Peyer's patch (tissue), 4 donors: ENCODE results near the gene FHOD3. TPM values are rescaled to one million over a fixed set of nuclear protein-coding genes. Genes with fewer than 3 reads are reported as not detected.

Experiments used
- DNase-seq, 3 donors: peaks; one replicate each; pipeline ENCODE4 v3.0.0-alpha.2; 2017 to 2019
- H3K27ac ChIP-seq, 4 donors: fragments of 200-600 bp; sonication (generic); one replicate each; pipeline ENCODE4 v1.5.1; 2016 to 2019
- H3K27me3 ChIP-seq, 2 donors: fragments of 200-600 bp; sonication (generic); one replicate each; pipeline ENCODE4 v1.5.1; 2019
- H3K36me3 ChIP-seq, 3 donors: fragments of 200-600 bp; sonication (generic); one replicate each; pipeline ENCODE4 v1.5.1; 2016 to 2019
- H3K4me1 ChIP-seq, 4 donors: fragments of 200-600 bp; sonication (generic); one replicate each; pipeline ENCODE4 v1.5.1; 2016 to 2019
- H3K4me3 ChIP-seq, 4 donors: fragments of 200-600 bp; sonication (generic); 1 replicate in 3 of 4; 2 replicates in 1 of 4; pipeline ENCODE4 v1.5.1; 2016 to 2019; ENCODE audit warnings: mild to moderate bottlenecking in 1 of 4
- H3K9me3 ChIP-seq, 4 donors: fragments of 200-600 bp; sonication (generic); one replicate each; pipeline ENCODE4 v1.5.1; 2016 to 2019; ENCODE audit warnings: mild to moderate bottlenecking in 1 of 4
- CTCF ChIP-seq, 6 experiments: fragments of 450-650 bp in 4 of 6; fragments of 200-600 bp in 2 of 6; sonication (generic) in 1 of 6; IDR thresholded peaks; one replicate each; pipeline ENCODE4 v1.5.1; 2017 to 2019; ENCODE audit warnings: antibody characterized with exemption in 6 of 6, mild to moderate bottlenecking in 3 of 6, moderate library complexity in 1 of 6
- POLR2A ChIP-seq, 2 donors: fragments of 450-650 bp; IDR thresholded peaks; one replicate each; pipeline ENCODE4 v1.5.1; 2017; ENCODE audit warnings: antibody characterized with exemption in 2 of 2, mild to moderate bottlenecking in 2 of 2, moderate library complexity in 2 of 2
- total RNA-seq, 4 donors: library from RNA; depleted of rRNA; stranded (reverse); fragments of >200 nt; gene quantifications; one replicate each; pipeline ENCODE4 v1.1.0, GENCODE V29; 2016

FHOD3 gene
- total RNA-seq, 4 donors from 2014 or later = 0.53 to 10.7 (median 4.6) TPM

GRCh38 chr18:36388310-36388709, 90.8 kb downstream of the FHOD3 start:
- no peaks in the 10 kb centered on the region for H3K9me3 ChIP-seq
- no peak for DNase-seq
- H3K4me3 ChIP-seq = no peak overlapping the region
- H3K27me3 ChIP-seq = no peaks in the 10 kb centered on the region
- no peaks in the 10 kb centered on the region for H3K36me3 ChIP-seq
- TF ChIP-seq POLR2A (IDR thresholded peaks at IDR 0.05) = no peak
- no peak for TF ChIP-seq CTCF (IDR thresholded peaks at IDR 0.05)
- no peaks in the 10 kb centered on the region for H3K4me1 ChIP-seq
- H3K27ac ChIP-seq = no peak overlapping the region

DNA sequence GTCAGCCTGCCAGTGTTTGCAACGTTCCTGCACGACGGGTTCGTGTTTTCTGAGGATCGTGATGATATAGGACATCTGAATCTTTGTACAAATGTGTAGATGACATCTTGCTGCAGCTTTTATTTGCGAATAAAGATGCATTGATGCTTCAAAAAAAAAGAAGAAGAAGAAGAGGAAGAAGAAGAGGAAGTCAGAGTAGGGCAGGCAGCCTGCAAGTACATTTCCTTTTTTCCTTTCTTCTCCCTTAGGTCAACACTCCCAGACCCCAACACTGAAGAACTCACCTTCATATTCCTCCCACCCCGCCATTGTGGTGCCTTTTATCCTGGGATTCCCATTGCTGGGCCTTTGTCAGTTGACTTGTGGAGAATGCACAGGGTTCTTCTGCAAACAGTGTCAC, 91.5 kb downstream of the FHOD3 start:
- no peak for TF ChIP-seq POLR2A (IDR thresholded peaks at IDR 0.05)
- TF ChIP-seq CTCF (IDR thresholded peaks at IDR 0.05) = no peak
- no peaks in the 10 kb centered on the region for H3K27me3 ChIP-seq
- DNase-seq = no peak
- H3K36me3 ChIP-seq = no peaks in the 10 kb centered on the region
- no peak overlapping the region for H3K27ac ChIP-seq
- no peak overlapping the region for H3K4me3 ChIP-seq
- no peaks in the 10 kb centered on the region for H3K9me3 ChIP-seq
- no peaks in the 10 kb centered on the region for H3K4me1 ChIP-seq

GRCh38 chr18:36389811-36390581, 92.5 kb downstream of the FHOD3 start:
- Histone ChIP-seq H3K4me3 (no peak overlapping the region), H3K27me3 (no peaks in the 10 kb centered on the region), H3K27ac (no peak overlapping the region), H3K36me3 (no peaks in the 10 kb centered on the region), H3K4me1 (no peaks in the 10 kb centered on the region), H3K9me3 (no peaks in the 10 kb centered on the region)
- TF ChIP-seq POLR2A (IDR thresholded peaks at IDR 0.05) = no peak
- TF ChIP-seq CTCF (IDR thresholded peaks at IDR 0.05) = no peak
- DNase-seq = no peak

- no peak overlapping the region for H3K27ac ChIP-seq
These were observed 94.1 kb downstream of the FHOD3 start for GRCh38 chr18:36391426-36392145.

More at GRCh38 chr18:36391426-36392145, 94.1 kb downstream of the FHOD3 start:
- H3K27me3 ChIP-seq = no peaks in the 10 kb centered on the region
- H3K4me3 ChIP-seq = no peak overlapping the region
- peaks cover 0 to 7% (median 0%) of the 10 kb centered on the region in 4 donors for H3K9me3 ChIP-seq
- TF ChIP-seq CTCF (IDR thresholded peaks at IDR 0.05) (no peak), POLR2A (IDR thresholded peaks at IDR 0.05) (no peak)
- H3K36me3 ChIP-seq = no peaks in the 10 kb centered on the region
- H3K4me1 ChIP-seq = no peaks in the 10 kb centered on the region
- DNase-seq = no peak
